ENCODE measurements around the gene AKR1A1.
A peak's percentile ranks its signal among the peaks of the same experiment; 100 is the strongest.

DNA sequence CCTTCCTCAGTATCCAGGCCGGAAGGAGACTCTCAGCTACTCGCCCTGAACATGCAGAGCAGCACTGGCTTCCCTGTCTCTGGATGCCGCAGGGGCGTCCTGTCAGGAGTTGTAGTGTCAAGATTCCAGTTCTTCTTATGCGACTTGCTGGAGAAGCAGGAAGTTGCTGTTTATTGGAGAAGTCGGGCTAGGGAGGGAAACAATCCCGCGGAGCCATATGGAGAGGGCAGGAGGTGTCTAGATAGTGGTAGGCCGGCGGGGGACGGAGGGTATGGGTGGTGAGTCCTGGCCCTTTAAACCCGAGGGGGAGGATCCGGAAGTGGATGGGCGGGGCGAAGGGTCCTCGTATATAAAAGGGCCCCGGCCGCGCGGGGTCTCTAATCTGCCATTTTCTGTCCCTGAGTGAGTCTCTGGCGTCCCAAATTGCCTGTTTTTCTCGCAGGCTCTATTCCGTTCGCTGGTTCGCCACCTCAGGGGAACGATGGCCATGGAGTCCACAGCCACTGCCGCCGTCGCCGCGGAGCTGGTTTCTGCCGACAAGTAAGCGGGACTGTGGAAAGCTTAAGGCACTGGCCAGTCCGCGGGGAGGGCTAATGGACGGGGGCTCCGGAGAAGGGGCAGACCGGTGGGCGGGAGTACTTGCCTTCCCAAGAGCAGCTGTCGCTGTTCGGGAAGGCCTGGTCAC lies 33.2 kb downstream of the AKR1A1 start, which contains the start of gene NASP:
- TF ChIP-seq, protein P1, sequence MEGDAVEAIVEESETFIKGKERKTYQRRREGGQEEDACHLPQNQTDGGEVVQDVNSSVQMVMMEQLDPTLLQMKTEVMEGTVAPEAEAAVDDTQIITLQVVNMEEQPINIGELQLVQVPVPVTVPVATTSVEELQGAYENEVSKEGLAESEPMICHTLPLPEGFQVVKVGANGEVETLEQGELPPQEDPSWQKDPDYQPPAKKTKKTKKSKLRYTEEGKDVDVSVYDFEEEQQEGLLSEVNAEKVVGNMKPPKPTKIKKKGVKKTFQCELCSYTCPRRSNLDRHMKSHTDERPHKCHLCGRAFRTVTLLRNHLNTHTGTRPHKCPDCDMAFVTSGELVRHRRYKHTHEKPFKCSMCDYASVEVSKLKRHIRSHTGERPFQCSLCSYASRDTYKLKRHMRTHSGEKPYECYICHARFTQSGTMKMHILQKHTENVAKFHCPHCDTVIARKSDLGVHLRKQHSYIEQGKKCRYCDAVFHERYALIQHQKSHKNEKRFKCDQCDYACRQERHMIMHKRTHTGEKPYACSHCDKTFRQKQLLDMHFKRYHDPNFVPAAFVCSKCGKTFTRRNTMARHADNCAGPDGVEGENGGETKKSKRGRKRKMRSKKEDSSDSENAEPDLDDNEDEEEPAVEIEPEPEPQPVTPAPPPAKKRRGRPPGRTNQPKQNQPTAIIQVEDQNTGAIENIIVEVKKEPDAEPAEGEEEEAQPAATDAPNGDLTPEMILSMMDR (IDR thresholded peaks at IDR 0.05; ENCODE audit: control extremely low read depth in 1 of 3, insufficient read depth in 1 of 3, low read depth in 1 of 3, low read length in 3 of 3), result no peak
- TF ChIP-seq TAF1 (IDR thresholded peaks at IDR 0.05; ENCODE audit: low read depth, low read length) (peak; percentile 98), EZH2 (IDR thresholded peaks at IDR 0.05; ENCODE audit: low read depth, low read length, severe bottlenecking) (no peak), HDAC2 (IDR thresholded peaks at IDR 0.05; ENCODE audit: borderline replicate concordance in 1 of 2, low read depth in 2 of 2, low read length in 2 of 2) (no peak), CREB1 (IDR thresholded peaks at IDR 0.05) (no peak), CHD2 (IDR thresholded peaks at IDR 0.05; ENCODE audit: low read length) (no peak), KDM1A (IDR thresholded peaks at IDR 0.05; ENCODE audit: borderline replicate concordance, low read length) (no peak), GABPA (IDR thresholded peaks at IDR 0.05; ENCODE audit: borderline replicate concordance, insufficient read depth, low read length) (0 out of 2 replicates have a peak, but pooled peaks have one; percentile 34)
